Neural progenitor cell (in vitro differentiated cells): ENCODE measurements around the gene FBXO46. TPM values are rescaled to one million over a fixed set of nuclear protein-coding genes. Genes with fewer than 3 reads are reported as not detected.

Source experiments
- DNase-seq: peaks from one replicate; pipeline ENCODE4 v3.0.0-alpha.2; 2016; ENCODE audit warnings: low spot score
- H2AFZ ChIP-seq: fragments of 200-600 bp; sonication (generic); replicated peaks from 2 replicates; pipeline ENCODE4 v1.6.1; 2016; ENCODE audit warnings: antibody characterized with exemption
- H3F3A ChIP-seq: fragments of 200-600 bp; sonication (generic); 2 replicates; pipeline ENCODE4 v1.6.1; 2016; ENCODE audit warnings: antibody characterized with exemption, low read depth
- H3K27ac ChIP-seq: fragments of 200-600 bp; sonication (generic); 2 replicates; pipeline ENCODE4 v1.5.1; 2016; ENCODE audit warnings: mild to moderate bottlenecking
- H3K27me3 ChIP-seq: fragments of 200-600 bp; sonication (generic); 2 replicates; pipeline ENCODE4 v1.6.1; 2016; ENCODE audit warnings: mild to moderate bottlenecking, moderate library complexity
- H3K36me3 ChIP-seq: fragments of 200-600 bp; sonication (generic); 2 replicates; pipeline ENCODE4 v1.5.1; 2016
- H3K4me1 ChIP-seq: fragments of 200-600 bp; sonication (generic); 2 replicates; pipeline ENCODE4 v1.6.1; 2016; ENCODE audit warnings: mixed run types
- H3K4me2 ChIP-seq: fragments of 200-600 bp; sonication (generic); 2 replicates; pipeline ENCODE4 v1.6.1; 2016
- H3K4me3 ChIP-seq: fragments of 200-600 bp; sonication (generic); 2 replicates; pipeline ENCODE4 v1.5.1; 2016
- H3K79me2 ChIP-seq: fragments of 200-600 bp; sonication (generic); 2 replicates; pipeline ENCODE4 v1.6.1; 2016; ENCODE audit warnings: low read depth
- H3K9ac ChIP-seq: fragments of 200-600 bp; sonication (generic); 2 replicates; pipeline ENCODE4 v1.6.1; 2016
- H3K9me3 ChIP-seq: fragments of 200-600 bp; sonication (generic); 2 replicates; pipeline ENCODE4 v1.5.1; 2016; ENCODE audit warnings: low read depth
- H4K20me1 ChIP-seq: fragments of 200-600 bp; sonication (generic); 2 replicates; pipeline ENCODE4 v1.6.1; 2016; ENCODE audit warnings: low read depth
- H3K27ac Mint-ChIP-seq: 3 replicates; pipeline ENCODE4 v1.8.0; 2021; ENCODE audit warnings: mixed read lengths
- H3K27me3 Mint-ChIP-seq: 2 replicates; pipeline ENCODE4 v1.8.0; 2022; ENCODE audit warnings: low read depth, mild to moderate bottlenecking, inconsistent platforms, moderate library complexity, mixed read lengths; ENCODE audit not compliant: insufficient read depth
- H3K36me3 Mint-ChIP-seq: 3 replicates; pipeline ENCODE4 v1.8.0; 2021; ENCODE audit warnings: mixed read lengths
- H3K4me1 Mint-ChIP-seq: 3 replicates; pipeline ENCODE4 v1.8.0; 2021; ENCODE audit warnings: mixed read lengths
- H3K4me3 Mint-ChIP-seq: 3 replicates; pipeline ENCODE4 v1.8.0; 2021; ENCODE audit warnings: mild to moderate bottlenecking, moderate library complexity, mixed read lengths
- H3K9me3 Mint-ChIP-seq: 3 replicates; pipeline ENCODE4 v1.8.0; 2020; ENCODE audit warnings: mixed read lengths
- EZH2 ChIP-seq: fragments of 200-600 bp; sonication (generic); IDR thresholded peaks from 2 replicates; pipeline ENCODE4 v1.6.1; 2017; ENCODE audit warnings: antibody characterized with exemption, mild to moderate bottlenecking, moderate library complexity
- EZH2phosphoT487 ChIP-seq: fragments of 200-600 bp; sonication (generic); IDR thresholded peaks from 2 replicates; pipeline ENCODE4 v1.6.1; 2017; ENCODE audit warnings: antibody characterized with exemption
- total RNA-seq: library from RNA; depleted of rRNA; stranded (reverse); fragments of >200 nt; gene quantifications from 2 replicates; pipeline ENCODE4 v1.2.3, GENCODE V29; 2015; ENCODE audit warnings: low replicate concordance
- TF ChIP-seq, protein P1 (sequence below): fragments of 200-600 bp; sonication (generic); IDR thresholded peaks from 2 replicates; pipeline ENCODE4 v1.5.1; 2017; ENCODE audit warnings: antibody characterized with exemption, mild to moderate bottlenecking

The FBXO46 gene
- total RNA-seq, 1 donor from 2014 or later, result 7.5 TPM

- H3K27me3 Mint-ChIP-seq, result peaks cover 14% of the 10 kb centered on the region
- Histone ChIP-seq H4K20me1 (peaks cover 61% of the 10 kb centered on the region), H3K9me3 (no peaks in the 10 kb centered on the region), H3K4me3 (no peak overlapping the region), H2AFZ (no peak overlapping the region), H3K4me1 (peaks cover 19% of the 10 kb centered on the region), H3K4me2 (no peak overlapping the region), H3K27ac (no peak overlapping the region), H3K79me2 (no peaks in the 10 kb centered on the region), H3K9ac (no peak overlapping the region), H3K36me3 (no peaks in the 10 kb centered on the region), H3F3A (peaks cover 26% of the 10 kb centered on the region), H3K27me3 (peaks cover 5% of the 10 kb centered on the region)
- peak overlapping the region; percentile 81 for H3K4me3 Mint-ChIP-seq
- H3K27ac Mint-ChIP-seq, result no peak overlapping the region
- peaks cover 20% of the 10 kb centered on the region for H3K4me1 Mint-ChIP-seq
- TF ChIP-seq EZH2 (no peak), EZH2phosphoT487 (no peak)
- TF ChIP-seq, protein P1, sequence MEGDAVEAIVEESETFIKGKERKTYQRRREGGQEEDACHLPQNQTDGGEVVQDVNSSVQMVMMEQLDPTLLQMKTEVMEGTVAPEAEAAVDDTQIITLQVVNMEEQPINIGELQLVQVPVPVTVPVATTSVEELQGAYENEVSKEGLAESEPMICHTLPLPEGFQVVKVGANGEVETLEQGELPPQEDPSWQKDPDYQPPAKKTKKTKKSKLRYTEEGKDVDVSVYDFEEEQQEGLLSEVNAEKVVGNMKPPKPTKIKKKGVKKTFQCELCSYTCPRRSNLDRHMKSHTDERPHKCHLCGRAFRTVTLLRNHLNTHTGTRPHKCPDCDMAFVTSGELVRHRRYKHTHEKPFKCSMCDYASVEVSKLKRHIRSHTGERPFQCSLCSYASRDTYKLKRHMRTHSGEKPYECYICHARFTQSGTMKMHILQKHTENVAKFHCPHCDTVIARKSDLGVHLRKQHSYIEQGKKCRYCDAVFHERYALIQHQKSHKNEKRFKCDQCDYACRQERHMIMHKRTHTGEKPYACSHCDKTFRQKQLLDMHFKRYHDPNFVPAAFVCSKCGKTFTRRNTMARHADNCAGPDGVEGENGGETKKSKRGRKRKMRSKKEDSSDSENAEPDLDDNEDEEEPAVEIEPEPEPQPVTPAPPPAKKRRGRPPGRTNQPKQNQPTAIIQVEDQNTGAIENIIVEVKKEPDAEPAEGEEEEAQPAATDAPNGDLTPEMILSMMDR, result no peak
- H3K9me3 Mint-ChIP-seq, result no peaks in the 10 kb centered on the region
- H3K36me3 Mint-ChIP-seq, result peaks cover 20% of the 10 kb centered on the region
- DNase-seq, result no peak
These were observed 47.4 kb upstream of the FBXO46 start for GRCh38 chr19:45778010-45778661.

- Mint-ChIP-seq H3K9me3 (no peaks in the 10 kb centered on the region), H3K4me1 (peaks cover 17% of the 10 kb centered on the region), H3K36me3 (peaks cover 20% of the 10 kb centered on the region), H3K4me3 (peak overlapping the region; percentile 50), H3K27me3 (peaks cover 12% of the 10 kb centered on the region), H3K27ac (no peak overlapping the region)
- Histone ChIP-seq H3K4me3 (no peak overlapping the region), H3K36me3 (no peaks in the 10 kb centered on the region), H2AFZ (no peak overlapping the region), H3K9ac (no peak overlapping the region), H3K9me3 (no peaks in the 10 kb centered on the region), H3K4me1 (peaks cover 12% of the 10 kb centered on the region), H3K27ac (no peak overlapping the region), H3F3A (peaks cover 27% of the 10 kb centered on the region), H3K27me3 (peaks cover 5% of the 10 kb centered on the region), H3K4me2 (no peak overlapping the region), H3K79me2 (no peaks in the 10 kb centered on the region), H4K20me1 (peaks cover 54% of the 10 kb centered on the region)
- no peak for DNase-seq
- TF ChIP-seq EZH2phosphoT487, result no peak
- TF ChIP-seq, protein P1, result no peak
- no peak for TF ChIP-seq EZH2
These were observed 46.8 kb upstream of the FBXO46 start for GRCh38 chr19:45777395-45777961.

DNA sequence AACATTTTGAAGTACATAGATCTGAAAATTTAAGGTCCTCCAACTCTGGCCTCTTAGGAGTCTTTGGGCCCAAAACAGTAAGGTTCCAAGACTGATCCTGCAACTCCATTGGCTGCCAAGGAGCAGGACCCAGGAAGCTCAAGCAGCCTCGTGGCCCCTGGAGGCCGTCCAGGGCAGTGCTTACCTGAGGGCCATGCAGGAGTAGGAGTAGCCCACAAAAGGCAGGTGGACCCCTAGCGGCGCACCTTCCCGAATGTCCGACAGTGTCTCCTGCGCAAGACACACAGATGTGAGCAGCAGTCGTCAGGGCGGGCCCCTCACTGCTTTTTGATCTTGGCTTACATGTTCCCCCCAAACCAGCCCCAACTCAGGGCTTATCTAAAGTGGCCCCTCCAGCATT lies 44.1 kb upstream of the FBXO46 start:
- no peak overlapping the region for H3K9ac ChIP-seq
- peaks cover 21% of the 10 kb centered on the region for H3K4me1 Mint-ChIP-seq
- no peak overlapping the region for H3K4me3 Mint-ChIP-seq
- TF ChIP-seq, protein P1, result no peak
- no peaks in the 10 kb centered on the region for H3K79me2 ChIP-seq
- H4K20me1 ChIP-seq, result peaks cover 39% of the 10 kb centered on the region
- no peak overlapping the region for H3K27ac Mint-ChIP-seq
- no peak overlapping the region for H3K4me2 ChIP-seq
- H3K36me3 Mint-ChIP-seq, result peaks cover 23% of the 10 kb centered on the region
- H3K9me3 ChIP-seq, result no peaks in the 10 kb centered on the region
- H3K4me3 ChIP-seq, result no peak overlapping the region
- H3K9me3 Mint-ChIP-seq, result no peaks in the 10 kb centered on the region
- DNase-seq, result no peak
- H3F3A ChIP-seq, result peaks cover 36% of the 10 kb centered on the region
- H2AFZ ChIP-seq, result no peak overlapping the region
- peaks cover under 1% of the 10 kb centered on the region for H3K27me3 ChIP-seq
- peaks cover 19% of the 10 kb centered on the region for H3K27me3 Mint-ChIP-seq
- H3K27ac ChIP-seq, result no peak overlapping the region
- peaks cover 6% of the 10 kb centered on the region for H3K4me1 ChIP-seq
- H3K36me3 ChIP-seq, result no peaks in the 10 kb centered on the region
